Heart right ventricle (tissue), 16 donors: Measurements from ENCODE around the gene ARFGEF3. TPM values are rescaled to one million over a fixed set of nuclear protein-coding genes. Genes with fewer than 3 reads are reported as not detected.

Experiments used
- ATAC-seq, 8 donors: fragments of 200-7000 bp; cut with Tn5 transposase; one replicate each; pipeline ENCODE4 v1.9.1; 2020; ENCODE audit warnings: mild to moderate bottlenecking in 8 of 8, moderate library complexity in 8 of 8, moderate number of reproducible peaks in 1 of 8
- DNase-seq, 2 donors: peaks; one replicate each; pipeline ENCODE4 v3.0.0-alpha.2; 2020
- H3K27ac ChIP-seq, 10 donors: fragments of 200-600 bp; sonication (generic) in 2 of 10; one replicate each; pipeline versions ENCODE4 v1.5.0 to v1.8.0; 2020 to 2022; ENCODE audit warnings: mild to moderate bottlenecking in 3 of 10
- H3K27me3 ChIP-seq, 7 donors: fragments of 200-600 bp; one replicate each; pipeline ENCODE4 v1.8.0; 2021 to 2022; ENCODE audit warnings: mild to moderate bottlenecking in 2 of 7
- H3K36me3 ChIP-seq, 9 donors: fragments of 200-600 bp; sonication (generic) in 1 of 9; one replicate each; pipeline versions ENCODE4 v1.5.0 to v1.8.0; 2020 to 2022; ENCODE audit warnings: mild to moderate bottlenecking in 2 of 9
- H3K4me1 ChIP-seq, 9 donors: fragments of 200-600 bp; sonication (generic) in 1 of 9; one replicate each; pipeline versions ENCODE4 v1.5.0 to v1.8.0; 2020 to 2022; ENCODE audit warnings: mild to moderate bottlenecking in 4 of 9
- H3K4me3 ChIP-seq, 10 donors: fragments of 200-600 bp; sonication (generic) in 2 of 10; one replicate each; pipeline versions ENCODE4 v1.5.0 to v1.8.0; 2020 to 2022; ENCODE audit warnings: mild to moderate bottlenecking in 7 of 10, moderate library complexity in 2 of 10
- H3K9me3 ChIP-seq, 11 donors: fragments of 200-600 bp in 10 of 11; sonication (generic) in 2 of 11; one replicate each; pipeline versions ENCODE4 v1.5.0 to v1.8.0; 2013 to 2022; ENCODE audit warnings: mild to moderate bottlenecking in 2 of 11, control low read depth in 1 of 11, moderate library complexity in 1 of 11
- CTCF ChIP-seq, 9 donors: fragments of 200-600 bp; sonication (generic) in 2 of 9; IDR thresholded peaks; one replicate each; pipeline versions ENCODE4 v1.5.0 to v1.8.0; 2021 to 2022; ENCODE audit warnings: antibody characterized with exemption in 9 of 9, mild to moderate bottlenecking in 5 of 9, moderate library complexity in 1 of 9
- WGBS, 2 donors: extraction: QIAGEN DNeasy Blood & Tissue Kit; methylation state at CpG; one replicate each; pipeline ENCODE4 v1.1.7; 2013; ENCODE audit warnings: inconsistent platforms in 1 of 2; 5-methylcytosine and 5-hydroxymethylcytosine counted together
- intact Hi-C, 10 donors: fragments of 100-400 bp; cut with DNase I; formaldehyde crosslinking; loops; one replicate each; pipeline versions ENCODE4 v1.11.1 to v1.14.2; 2022
- polyA plus RNA-seq, 2 donors: library from polyadenylated mRNA; stranded (reverse); fragments of 200-250 nt; gene quantifications; one replicate each; pipeline ENCODE4 v1.2.3, GENCODE V29; 2013
- total RNA-seq, 10 donors: library from RNA; stranded (reverse); fragmentation: NEBNext Ultra II Directional in 3 of 10; extraction: Animal tissue kit (Norgen Biotek cat#: 25700) in 3 of 10; gene quantifications; one replicate each; pipeline versions ENCODE4 v1.2.1 to v1.2.4, GENCODE V29; 2021 to 2023
- donor health status: Arrhythmogenic right ventricular cardiomyopathy.
- donor health status: ischemic (EF 13 %, LVEDD 7.1; RV severe dilation, severe dysfunction).
- donor health status: healthy with polysubstance abuse.
- donor health status: DM: no; HTN: yes; CAD: no.
- donor health status: DM: no; HTN: no; CAD: no.
- donor health status: ischemic (EF 25% LVEDD 6.9; RV normal size, moderate dysfunction).
- donor health status: ischemic (EF 25% LVEDD 5.7; RV mildly dilated, moderate dysfunction).
- donor health status: healthy.
- donor health status: DM: yes; HTN: yes; CAD: no.
- donor health status: Ischemic cardiomyopathy.
- donor health status: ischemic (EF 35%, LVEDD 5.7; RV mildly dilated, moderate dysfunction).
- donor health status: nonischemic (EF 11% LVEDD 7.7; RV severe dilation, severe dysfunction).
- donor health status: DM: yes; HTN: yes; CAD: no.
- donor health status: PGD.
- donor health status: ischemic (EF 29% LVEDD 5.4; RV normal size, mild dysfunction).
- donor health status: nonischemic (EF 23%, LVEDD 6.1; RV moderate dilation, normal function).

ARFGEF3 gene
- total and polyA plus RNA-seq, 12 donors = 0.33 to 11.1 (median 3.3) TPM

DNA sequence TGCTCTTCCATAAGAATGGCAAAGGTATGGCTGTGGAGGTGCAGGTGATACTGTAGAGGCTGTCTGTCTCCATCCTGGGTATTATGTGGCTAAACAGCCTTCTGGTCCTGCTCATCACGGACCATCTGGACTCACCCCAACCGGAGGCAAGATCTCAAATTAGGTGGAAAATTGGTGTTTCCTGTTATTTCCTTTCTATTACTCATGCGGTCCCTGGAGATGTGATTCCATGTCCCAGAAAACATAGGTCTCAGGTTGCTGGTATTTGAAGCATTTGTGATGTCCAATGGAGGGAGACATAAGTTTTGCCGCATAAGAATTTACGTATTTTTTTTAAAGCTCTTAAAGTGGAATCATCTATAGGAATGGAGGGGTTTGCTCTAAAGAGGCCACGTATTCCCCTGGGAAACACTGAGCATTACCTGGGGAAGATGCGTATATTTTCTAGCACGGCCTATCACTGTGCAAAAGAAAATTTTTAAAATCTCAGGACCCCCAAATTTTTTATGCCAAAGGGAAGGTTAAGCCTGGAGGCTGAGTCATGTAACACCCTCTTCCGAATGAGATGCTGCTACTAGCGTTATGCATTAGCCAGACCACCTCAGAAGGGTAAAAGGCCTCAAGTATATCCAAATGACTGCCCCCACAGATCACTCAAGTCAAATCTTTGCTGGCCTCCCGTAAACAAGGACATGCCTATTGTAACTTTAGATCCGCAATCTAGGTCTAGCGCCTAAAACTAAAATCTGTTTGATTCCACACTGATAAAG, 78.9 kb downstream of the ARFGEF3 start:
- H3K27ac ChIP-seq = no peak overlapping the region
- no peak for DNase-seq
- no peaks in the 10 kb centered on the region for H3K9me3 ChIP-seq
- ATAC-seq = no peak
- H3K27me3 ChIP-seq = no peaks in the 10 kb centered on the region
- H3K4me1 ChIP-seq = no peaks in the 10 kb centered on the region
- WGBS, 2 donors = 84 to 87% methylated on average over 13 of the region's 13 CpGs
- intact Hi-C loops = no loop called here
- H3K36me3 ChIP-seq = no peaks in the 10 kb centered on the region
- no peak for TF ChIP-seq CTCF (IDR thresholded peaks at IDR 0.05)
- H3K4me3 ChIP-seq = no peak overlapping the region

DNA sequence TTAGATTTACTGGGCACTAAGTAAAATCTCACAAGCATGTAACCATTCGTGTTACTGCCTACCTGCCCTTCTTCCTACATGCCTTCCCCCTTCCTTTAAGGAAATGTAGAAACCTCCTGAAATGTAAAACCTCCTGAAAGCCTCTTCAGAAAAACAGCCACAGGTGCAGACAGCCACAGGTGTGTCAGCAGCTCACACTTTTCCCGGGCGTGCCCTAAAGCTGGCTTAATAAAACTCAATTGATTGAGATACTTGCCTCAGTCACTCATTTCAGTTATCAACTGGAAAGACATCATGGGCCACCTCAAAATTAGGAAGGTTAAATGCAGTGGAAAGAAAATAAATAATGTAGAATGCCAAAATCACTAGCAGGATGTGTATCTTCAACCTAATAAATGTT, 79.6 kb downstream of the ARFGEF3 start:
- TF ChIP-seq CTCF (IDR thresholded peaks at IDR 0.05) = no peak
- no peak for ATAC-seq
- no peaks in the 10 kb centered on the region for H3K27me3 ChIP-seq
- no peak overlapping the region for H3K27ac ChIP-seq
- no peaks in the 10 kb centered on the region for H3K4me1 ChIP-seq
- no peak for DNase-seq
- 92 to 96% methylated on average over 3 of the region's 3 CpGs for WGBS, 2 donors
- intact Hi-C loops = no loop called here
- no peaks in the 10 kb centered on the region for H3K36me3 ChIP-seq
- H3K9me3 ChIP-seq = no peaks in the 10 kb centered on the region
- no peak overlapping the region for H3K4me3 ChIP-seq

GRCh38 chr6:138241934-138242333, 80.2 kb downstream of the ARFGEF3 start:
- Histone ChIP-seq H3K27me3 (no peaks in the 10 kb centered on the region), H3K27ac (no peak overlapping the region), H3K36me3 (no peaks in the 10 kb centered on the region), H3K9me3 (no peaks in the 10 kb centered on the region), H3K4me1 (no peaks in the 10 kb centered on the region), H3K4me3 (no peak overlapping the region)
- DNase-seq (no peak), ATAC-seq (no peak)
- WGBS, 2 donors = 94 to 95% methylated on average over 6 of the region's 6 CpGs
- intact Hi-C loops = no loop called here
- no peak for TF ChIP-seq CTCF (IDR thresholded peaks at IDR 0.05)

DNA sequence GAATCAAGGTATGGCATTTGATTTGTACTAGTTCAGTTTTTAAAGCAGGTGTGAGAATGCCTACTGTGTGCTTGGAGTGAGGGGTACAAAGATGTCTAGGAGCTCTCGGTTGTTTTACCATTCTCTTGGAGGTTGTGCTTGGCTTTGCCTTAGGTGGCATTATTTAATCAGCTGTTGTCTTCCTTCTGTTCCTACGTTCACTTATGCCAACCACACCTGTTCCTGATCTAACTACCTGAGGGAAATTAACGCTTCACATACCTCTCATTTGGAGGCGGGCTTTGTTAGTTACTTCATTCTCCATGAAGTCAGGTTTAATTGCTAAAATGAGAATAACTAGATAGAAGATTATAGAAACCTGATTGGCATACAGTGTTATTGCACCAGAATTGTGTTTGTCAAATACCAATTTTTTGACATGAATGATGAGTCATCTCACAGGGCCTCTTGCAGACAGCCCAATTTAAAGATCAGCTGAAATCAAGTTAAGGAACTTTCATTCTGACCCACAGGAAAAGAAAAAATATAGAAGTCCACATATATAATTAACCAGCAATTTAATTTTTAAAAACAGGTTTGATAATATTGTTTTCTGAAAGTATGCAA, 81.4 kb downstream of the ARFGEF3 start:
- Histone ChIP-seq H3K27me3 (no peaks in the 10 kb centered on the region), H3K9me3 (no peaks in the 10 kb centered on the region), H3K4me1 (no peaks in the 10 kb centered on the region), H3K36me3 (no peaks in the 10 kb centered on the region), H3K27ac (no peak overlapping the region), H3K4me3 (no peak overlapping the region)
- WGBS, 2 donors = 93 to 94% methylated on average over 4 of the region's 4 CpGs
- DNase-seq = no peak
- TF ChIP-seq CTCF (IDR thresholded peaks at IDR 0.05) = no peak
- intact Hi-C loops = no loop called here
- ATAC-seq = no peak
